Smooth muscle cell (in vitro differentiated cells): ENCODE results near the gene DNAJC19. TPM values are rescaled to one million over a fixed set of nuclear protein-coding genes. Genes with fewer than 3 reads are reported as not detected.

Source experiments
- DNase-seq: peaks from one replicate; lab custom pipeline; 2025; ENCODE audit not compliant: unreplicated experiment; lab: John Stamatoyannopoulos, UW
- H2AFZ ChIP-seq: fragments of 200-600 bp; sonication (generic); 2 replicates; pipeline ENCODE4 v1.6.0; 2016; ENCODE audit warnings: antibody characterized with exemption, low read depth, mild to moderate bottlenecking
- H3F3A ChIP-seq: fragments of 200-600 bp; sonication (generic); 2 replicates; pipeline ENCODE4 v1.6.0; 2017; ENCODE audit warnings: antibody characterized with exemption, low read depth
- H3K27ac ChIP-seq: fragments of 200-600 bp; sonication (generic); 2 replicates; pipeline ENCODE4 v1.5.1; 2016; ENCODE audit warnings: low read depth, mild to moderate bottlenecking
- H3K27me3 ChIP-seq: fragments of 200-600 bp; sonication (generic); 2 replicates; pipeline ENCODE4 v1.6.1; 2016; ENCODE audit warnings: low read depth, mild to moderate bottlenecking
- H3K36me3 ChIP-seq: fragments of 200-600 bp; sonication (generic); 2 replicates; pipeline ENCODE4 v1.5.1; 2016; ENCODE audit warnings: low read depth
- H3K4me1 ChIP-seq: fragments of 200-600 bp; sonication (generic); 2 replicates; pipeline ENCODE4 v1.5.1; 2016; ENCODE audit warnings: low read depth
- H3K4me2 ChIP-seq: fragments of 200-600 bp; sonication (generic); 2 replicates; pipeline ENCODE4 v1.6.0; 2016; ENCODE audit warnings: mild to moderate bottlenecking
- H3K4me3 ChIP-seq: fragments of 200-600 bp; sonication (generic); 2 replicates; pipeline ENCODE4 v1.5.1; 2016; ENCODE audit warnings: mild to moderate bottlenecking
- H3K79me2 ChIP-seq: fragments of 200-600 bp; sonication (generic); 2 replicates; pipeline ENCODE4 v1.6.0; 2016; ENCODE audit warnings: low read depth, mild to moderate bottlenecking
- H3K9ac ChIP-seq: fragments of 200-600 bp; sonication (generic); 2 replicates; pipeline ENCODE4 v1.6.0; 2016; ENCODE audit warnings: low read depth
- H3K9me3 ChIP-seq: fragments of 200-600 bp; sonication (generic); replicated peaks from 2 replicates; pipeline ENCODE4 v1.5.1; 2016; ENCODE audit warnings: low read depth
- H4K20me1 ChIP-seq: fragments of 200-600 bp; sonication (generic); 2 replicates; pipeline ENCODE4 v1.6.0; 2016; ENCODE audit warnings: low read depth
- WGBS: methylation state at CpG from one replicate; pipeline ENCODE4 v1.1.7; 2016; ENCODE audit warnings: low lambda C conversion rate; 5-methylcytosine and 5-hydroxymethylcytosine counted together
- polyA plus RNA-seq: library from polyadenylated mRNA; unstranded; fragments of >200 nt; fragmentation: Nextera tagmentation; extraction: Ambion mirVana; gene quantifications from 2 replicates; pipeline ENCODE4 v1.2.1, GENCODE V29; 2016
- total RNA-seq: library from RNA; depleted of rRNA; stranded (reverse); fragments of >200 nt; gene quantifications from 2 replicates; pipeline ENCODE4 v1.2.3, GENCODE V29; 2014
- TF ChIP-seq, protein P1 (sequence below): fragments of 200-600 bp; sonication (generic); IDR thresholded peaks from 2 replicates; pipeline ENCODE4 v1.5.1; 2017; ENCODE audit warnings: borderline replicate concordance, mild to moderate bottlenecking, antibody characterized with exemption; ENCODE audit not compliant: insufficient read depth, poor library complexity, severe bottlenecking

DNAJC19 gene
- total and polyA plus RNA-seq, 2 experiments from 2014 or later, result 34.6 to 63.1 TPM

DNA sequence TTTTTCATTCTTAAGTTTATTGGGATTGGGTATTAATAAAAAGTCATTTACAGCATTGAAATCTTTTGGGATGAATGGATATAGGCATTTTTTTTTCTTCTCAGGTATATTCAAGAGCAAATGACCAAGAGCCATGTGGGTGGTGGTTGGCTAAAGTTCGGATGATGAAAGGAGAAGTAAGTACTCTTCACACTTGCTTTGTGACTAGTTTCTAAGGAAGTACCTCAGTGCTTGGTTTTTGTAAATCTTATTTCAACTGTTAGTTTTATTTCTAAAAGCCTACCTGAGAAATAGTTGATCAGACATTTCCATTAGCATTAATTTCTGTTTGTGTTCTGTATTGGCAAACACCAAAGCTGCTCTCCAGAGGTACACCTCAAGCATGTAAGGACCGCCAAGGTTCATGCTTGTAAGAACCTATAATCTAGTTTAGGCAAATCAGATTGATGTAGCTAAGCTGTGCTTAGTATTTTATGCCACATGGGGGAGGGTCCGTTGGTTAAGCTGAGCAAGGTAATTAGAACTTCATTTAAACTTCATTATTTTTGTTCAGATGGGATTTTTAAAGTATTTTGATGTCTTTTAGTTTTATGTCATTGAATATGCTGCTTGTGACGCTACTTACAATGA is 41.7 kb downstream of the DNAJC19 start:
- H3K9ac ChIP-seq, result no peak overlapping the region

DNA sequence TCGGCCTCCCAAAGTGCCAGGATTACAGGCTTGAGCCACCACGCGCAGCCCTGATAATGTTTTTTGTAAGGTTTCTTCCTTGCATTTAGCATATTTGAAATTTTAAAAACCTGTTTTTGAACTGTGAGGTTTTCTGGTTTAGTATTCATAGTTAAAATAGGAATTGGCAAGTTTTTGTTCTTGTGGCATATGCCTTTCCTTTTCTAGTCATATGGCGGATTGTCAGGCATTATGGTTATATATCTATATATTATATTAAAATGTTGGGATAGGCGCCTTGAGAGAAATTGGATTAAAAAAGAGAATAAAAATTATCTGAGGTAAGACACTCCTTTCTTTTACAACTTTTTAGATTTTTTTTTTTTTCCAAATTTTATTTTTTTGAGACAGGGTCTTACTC is 48.7 kb downstream of the DNAJC19 start:
- 98% methylated on average over 5 of the region's 5 CpGs for WGBS
- Histone ChIP-seq H3K9ac (no peak overlapping the region), H3K4me2 (no peak overlapping the region), H3K4me3 (no peak overlapping the region), H3K36me3 (peaks cover 7% of the 10 kb centered on the region), H3K4me1 (no peaks in the 10 kb centered on the region), H4K20me1 (peaks cover 97% of the 10 kb centered on the region), H3F3A (no peaks in the 10 kb centered on the region), H2AFZ (no peak overlapping the region), H3K27me3 (no peaks in the 10 kb centered on the region), H3K27ac (no peak overlapping the region), H3K79me2 (peaks cover 91% of the 10 kb centered on the region), H3K9me3 (no peaks in the 10 kb centered on the region)
- TF ChIP-seq, protein P1, sequence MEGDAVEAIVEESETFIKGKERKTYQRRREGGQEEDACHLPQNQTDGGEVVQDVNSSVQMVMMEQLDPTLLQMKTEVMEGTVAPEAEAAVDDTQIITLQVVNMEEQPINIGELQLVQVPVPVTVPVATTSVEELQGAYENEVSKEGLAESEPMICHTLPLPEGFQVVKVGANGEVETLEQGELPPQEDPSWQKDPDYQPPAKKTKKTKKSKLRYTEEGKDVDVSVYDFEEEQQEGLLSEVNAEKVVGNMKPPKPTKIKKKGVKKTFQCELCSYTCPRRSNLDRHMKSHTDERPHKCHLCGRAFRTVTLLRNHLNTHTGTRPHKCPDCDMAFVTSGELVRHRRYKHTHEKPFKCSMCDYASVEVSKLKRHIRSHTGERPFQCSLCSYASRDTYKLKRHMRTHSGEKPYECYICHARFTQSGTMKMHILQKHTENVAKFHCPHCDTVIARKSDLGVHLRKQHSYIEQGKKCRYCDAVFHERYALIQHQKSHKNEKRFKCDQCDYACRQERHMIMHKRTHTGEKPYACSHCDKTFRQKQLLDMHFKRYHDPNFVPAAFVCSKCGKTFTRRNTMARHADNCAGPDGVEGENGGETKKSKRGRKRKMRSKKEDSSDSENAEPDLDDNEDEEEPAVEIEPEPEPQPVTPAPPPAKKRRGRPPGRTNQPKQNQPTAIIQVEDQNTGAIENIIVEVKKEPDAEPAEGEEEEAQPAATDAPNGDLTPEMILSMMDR, result no peak
- DNase-seq, result no peak

More for the DNA sequence above, 41.7 kb downstream of the DNAJC19 start:
- peaks cover 21% of the 10 kb centered on the region for H3K36me3 ChIP-seq
- no peak overlapping the region for H3K27ac ChIP-seq
- no peaks in the 10 kb centered on the region for H3K9me3 ChIP-seq
- H3K4me1 ChIP-seq, result no peaks in the 10 kb centered on the region
- no peak overlapping the region for H2AFZ ChIP-seq
- no peaks in the 10 kb centered on the region for H3F3A ChIP-seq
- no peak overlapping the region for H3K4me2 ChIP-seq
- WGBS, result 94% methylated on average over 4 of the region's 4 CpGs
- H4K20me1 ChIP-seq, result peaks cover 93% of the 10 kb centered on the region
- no peak overlapping the region for H3K4me3 ChIP-seq
- TF ChIP-seq, protein P1, result no peak
- H3K79me2 ChIP-seq, result peaks cover 69% of the 10 kb centered on the region
- no peak for DNase-seq
- H3K27me3 ChIP-seq, result no peaks in the 10 kb centered on the region

DNA sequence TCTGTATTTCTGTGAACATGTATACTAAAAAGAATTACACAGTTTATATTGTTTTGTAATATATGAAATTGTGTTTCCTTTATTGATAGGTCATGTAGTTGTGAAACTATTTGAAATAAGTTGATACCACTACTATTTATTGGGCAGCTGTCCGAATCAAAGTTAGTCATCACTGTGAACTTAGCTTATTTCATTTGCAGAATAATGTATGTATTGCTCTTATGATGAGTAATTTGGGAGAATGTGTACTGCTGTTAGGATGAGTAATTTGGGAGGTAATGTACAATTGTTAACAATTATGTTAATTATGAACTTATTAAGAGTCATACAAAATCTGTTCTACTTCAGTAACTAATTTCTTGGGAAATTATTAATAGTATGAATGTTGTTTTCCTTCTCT is 54.9 kb downstream of the DNAJC19 start:
- Histone ChIP-seq H3F3A (no peaks in the 10 kb centered on the region), H3K9me3 (no peaks in the 10 kb centered on the region), H3K4me2 (no peak overlapping the region), H3K4me1 (no peaks in the 10 kb centered on the region), H3K4me3 (no peak overlapping the region), H3K9ac (no peak overlapping the region), H3K79me2 (peaks cover 100% of the 10 kb centered on the region), H3K27me3 (no peaks in the 10 kb centered on the region), H3K27ac (no peak overlapping the region), H2AFZ (no peak overlapping the region), H3K36me3 (no peaks in the 10 kb centered on the region), H4K20me1 (peaks cover 100% of the 10 kb centered on the region)
- DNase-seq, result no peak
- WGBS, result 95% methylated on average over 1 of the region's 1 CpG
- TF ChIP-seq, protein P1, result no peak

Other genes with a start within 250 kb of the DNAJC19 start
- 130 and 151 TPM in 2 replicates for gene FXR1, start 77.1 kb downstream of the DNAJC19 start, total RNA-seq
- 51.0 and 62.6 TPM in 2 replicates for gene FXR1, start 77.1 kb downstream of the DNAJC19 start, polyA plus RNA-seq